Right cardiac atrium (tissue), 5 donors: ENCODE measurements around the gene PHLPP1. TPM values are rescaled to one million over a fixed set of nuclear protein-coding genes. Genes with fewer than 3 reads are reported as not detected.

Source experiments
- ATAC-seq, 2 donors: fragments of 200-7000 bp; cut with Tn5 transposase; one replicate each; pipeline versions ENCODE4 v1.8.0 to v1.9.1; 2020; ENCODE audit warnings: moderate library complexity in 2 of 2, mild to moderate bottlenecking in 1 of 2
- DNase-seq, 3 donors: peaks; one replicate each; pipeline ENCODE4 v3.0.0-alpha.2; 2020
- H3K27ac ChIP-seq: one replicate; pipeline ENCODE4 v1.5.1; 2013; ENCODE audit warnings: mild to moderate bottlenecking, low read length, control low read depth, moderate library complexity
- H3K27me3 ChIP-seq: one replicate; pipeline ENCODE4 v1.6.1; 2013; ENCODE audit not compliant: control insufficient read depth, insufficient read depth
- H3K4me1 ChIP-seq: one replicate; pipeline ENCODE4 v1.6.1; 2013; ENCODE audit warnings: low read length; ENCODE audit not compliant: control insufficient read depth, insufficient read depth
- H3K4me3 ChIP-seq: one replicate; pipeline ENCODE4 v1.5.1; 2013; ENCODE audit warnings: low read length, control low read depth
- H3K9me3 ChIP-seq: one replicate; pipeline ENCODE4 v1.6.1; 2013; ENCODE audit warnings: low read length; ENCODE audit not compliant: control insufficient read depth
- WGBS: extraction: QIAGEN DNeasy Blood & Tissue Kit; methylation state at CpG from one replicate; pipeline ENCODE4 v1.1.7; 2013; 5-methylcytosine and 5-hydroxymethylcytosine counted together
- intact Hi-C, 4 donors: fragments of 100-400 bp; cut with DNase I; formaldehyde crosslinking; loops; one replicate each; pipeline versions ENCODE4 v1.11.0 to v1.14.0; 2022 to 2023
- polyA plus RNA-seq: library from polyadenylated mRNA; stranded (reverse); fragments of 200-250 nt; gene quantifications from one replicate; pipeline ENCODE4 v1.2.3, GENCODE V29; 2013
- total RNA-seq, 4 donors: library from RNA; stranded (reverse); fragmentation: NEBNext Ultra II Directional; extraction: Animal tissue kit (Norgen Biotek cat#: 25700); gene quantifications; one replicate each; pipeline ENCODE4 v1.2.1, GENCODE V29; 2021
- donor health status: healthy with polysubstance abuse.
- donor health status: DM: no; HTN: yes; CAD: no.
- donor health status: DM: no; HTN: no; CAD: no.
- donor health status: DM: no; HTN: yes; CAD: no; lungs with severe emphysema.
- donor health status: DM: yes; HTN: yes; CAD: no.

Gene PHLPP1
- total and polyA plus RNA-seq, 5 donors: 1.7 to 6.4 (median 4.9) TPM

GRCh38 chr18:62776024-62776570, 60.8 kb downstream of the PHLPP1 start:
- Histone ChIP-seq H3K4me1 (no peaks in the 10 kb centered on the region), H3K27me3 (no peaks in the 10 kb centered on the region), H3K4me3 (no peak overlapping the region), H3K27ac (no peak overlapping the region), H3K9me3 (no peaks in the 10 kb centered on the region)
- intact Hi-C loops: no loop called here
- WGBS: 50% methylated on average over 2 of the region's 2 CpGs
- ATAC-seq (peak in 1 of 2 donors; percentile 73), DNase-seq (peak in 1 of 3 donors; percentile 28)

- 89% methylated on average over 1 of the region's 1 CpG for WGBS
- no peak for DNase-seq
- H3K9me3 ChIP-seq: no peaks in the 10 kb centered on the region
- H3K27ac ChIP-seq: no peak overlapping the region
- no peak for ATAC-seq
- H3K4me1 ChIP-seq: no peaks in the 10 kb centered on the region
- intact Hi-C loops: no loop called here
- no peaks in the 10 kb centered on the region for H3K27me3 ChIP-seq
- H3K4me3 ChIP-seq: no peak overlapping the region
These were observed 62.5 kb downstream of the PHLPP1 start for GRCh38 chr18:62777814-62778213.

- Histone ChIP-seq H3K27ac (no peak overlapping the region), H3K4me1 (no peaks in the 10 kb centered on the region), H3K27me3 (no peaks in the 10 kb centered on the region), H3K4me3 (no peak overlapping the region), H3K9me3 (no peaks in the 10 kb centered on the region)
- DNase-seq: no peak
- intact Hi-C loops: no loop called here
- no peak for ATAC-seq
- whole genome bisulfite sequencing: 91% methylated on average over 6 of the region's 6 CpGs
These were observed 63.9 kb downstream of the PHLPP1 start for GRCh38 chr18:62778976-62779869.

- ATAC-seq (no peak), DNase-seq (no peak)
- H3K4me1 ChIP-seq: peaks cover 3% of the 10 kb centered on the region
- WGBS: 94% methylated on average over 3 of the region's 3 CpGs
- intact Hi-C loops: no loop called here
- no peak overlapping the region for H3K4me3 ChIP-seq
- H3K27me3 ChIP-seq: no peaks in the 10 kb centered on the region
- no peak overlapping the region for H3K27ac ChIP-seq
- H3K9me3 ChIP-seq: no peaks in the 10 kb centered on the region
These were observed 65.9 kb downstream of the PHLPP1 start for GRCh38 chr18:62781262-62781661.

GRCh38 chr18:62781893-62782292, 66.6 kb downstream of the PHLPP1 start:
- WGBS: 74% methylated on average over 2 of the region's 2 CpGs
- Histone ChIP-seq H3K9me3 (no peaks in the 10 kb centered on the region), H3K27me3 (no peaks in the 10 kb centered on the region), H3K4me1 (peaks cover 3% of the 10 kb centered on the region), H3K4me3 (no peak overlapping the region), H3K27ac (no peak overlapping the region)
- ATAC-seq (no peak), DNase-seq (no peak)
- intact Hi-C loops: no loop called here

- Histone ChIP-seq H3K27ac (no peak overlapping the region), H3K4me3 (no peak overlapping the region), H3K4me1 (peaks cover 6% of the 10 kb centered on the region), H3K27me3 (no peaks in the 10 kb centered on the region), H3K9me3 (no peaks in the 10 kb centered on the region)
- 50% methylated on average over 4 of the region's 4 CpGs for WGBS
- DNase-seq (no peak), ATAC-seq (no peak)
- intact Hi-C loops: no loop called here
These were observed 69.1 kb downstream of the PHLPP1 start for GRCh38 chr18:62784338-62784965.

GRCh38 chr18:62784966-62785413, 69.6 kb downstream of the PHLPP1 start:
- H3K4me3 ChIP-seq: no peak overlapping the region
- 49% methylated on average over 3 of the region's 3 CpGs for WGBS
- H3K27ac ChIP-seq: no peak overlapping the region
- intact Hi-C loops: no loop called here
- ATAC-seq (peak; percentile 33 to 64), DNase-seq (peak in 2 of 3 donors; percentile 22 to 67)
- peaks cover 6% of the 10 kb centered on the region for H3K4me1 ChIP-seq
- H3K27me3 ChIP-seq: no peaks in the 10 kb centered on the region
- no peaks in the 10 kb centered on the region for H3K9me3 ChIP-seq

GRCh38 chr18:62786689-62787088, 71.3 kb downstream of the PHLPP1 start:
- intact Hi-C loops: no loop called here
- DNase-seq (no peak), ATAC-seq (no peak)
- no peak overlapping the region for H3K27ac ChIP-seq
- no peaks in the 10 kb centered on the region for H3K27me3 ChIP-seq
- H3K9me3 ChIP-seq: no peaks in the 10 kb centered on the region
- peaks cover 6% of the 10 kb centered on the region for H3K4me1 ChIP-seq
- H3K4me3 ChIP-seq: no peak overlapping the region
- over 99% methylated on average over 3 of the region's 3 CpGs for WGBS

- ATAC-seq (no peak), DNase-seq (no peak)
- intact Hi-C loops: no loop called here
- Histone ChIP-seq H3K27ac (no peak overlapping the region), H3K4me1 (peaks cover 6% of the 10 kb centered on the region), H3K9me3 (no peaks in the 10 kb centered on the region), H3K4me3 (no peak overlapping the region), H3K27me3 (no peaks in the 10 kb centered on the region)
- 97% methylated on average over 3 of the region's 3 CpGs for WGBS
These were observed 72.8 kb downstream of the PHLPP1 start for GRCh38 chr18:62788111-62788510.

- H3K9me3 ChIP-seq: no peaks in the 10 kb centered on the region
- ATAC-seq (no peak), DNase-seq (no peak)
- whole genome bisulfite sequencing: 84% methylated on average over 3 of the region's 3 CpGs
- no peaks in the 10 kb centered on the region for H3K27me3 ChIP-seq
- no peak overlapping the region for H3K4me3 ChIP-seq
- H3K4me1 ChIP-seq: peaks cover 6% of the 10 kb centered on the region
- H3K27ac ChIP-seq: no peak overlapping the region
- intact Hi-C loops: no loop called here
These were observed 73.5 kb downstream of the PHLPP1 start for GRCh38 chr18:62788876-62789275.
